Measurements from ENCODE around the gene MNAT1.
"Not testable (repeated sequence)": the region's sequence is repeated elsewhere in the genome, so short reads cannot be mapped to it uniquely, and the experiment has no call there.

MNAT1 gene

DNA sequence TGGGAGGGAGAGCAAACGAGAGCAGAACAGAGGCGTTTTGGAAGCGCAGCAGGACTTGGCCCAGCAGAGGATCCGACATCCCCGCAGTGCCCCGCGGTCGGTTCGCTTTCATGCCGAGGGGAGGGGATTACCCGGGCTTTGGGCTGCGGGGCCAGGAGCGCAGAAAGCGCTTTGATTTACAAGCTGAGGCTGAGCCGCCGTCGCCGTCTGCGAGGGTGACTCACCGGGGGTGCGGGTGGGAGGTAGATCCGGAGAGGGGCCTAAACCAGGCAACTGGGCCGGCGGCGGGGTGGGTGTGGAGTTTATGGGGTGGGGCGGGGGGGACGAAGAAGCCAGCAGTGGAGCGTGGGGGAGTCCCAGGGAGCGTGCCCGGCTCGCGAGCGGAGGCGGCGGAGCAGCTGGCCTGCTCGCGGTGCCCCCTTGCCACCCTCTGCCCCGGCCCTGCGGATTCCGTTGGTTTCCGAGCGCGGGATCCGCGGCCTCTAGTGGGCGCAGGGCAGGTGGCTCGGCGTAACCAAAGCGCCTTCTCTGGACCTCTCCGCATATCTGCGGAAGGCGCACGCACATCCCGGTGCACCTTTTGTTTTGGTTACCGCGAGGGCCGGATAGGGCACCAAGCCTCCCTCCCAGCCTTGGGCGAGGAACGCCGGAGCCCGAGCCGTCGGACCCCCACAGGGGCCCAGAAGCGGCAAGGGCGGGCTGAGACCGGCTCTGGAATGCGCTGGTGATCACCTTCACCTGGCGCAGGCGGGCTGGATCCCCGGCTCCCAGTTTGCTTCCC lies 13.0 kb upstream of the MNAT1 start:
- no peaks in the 10 kb centered on the region for H3K9me3 ChIP-seq (ENCODE audit: control insufficient read depth, insufficient read depth, low read length)
- H3K4me3 ChIP-seq (ENCODE audit: low read depth, low read length), result peak overlapping the region; percentile 81
- peak overlapping the region; percentile 67 for H3K9ac ChIP-seq (ENCODE audit: low read depth, low read length)
- H3K4me1 ChIP-seq (ENCODE audit: control insufficient read depth, insufficient read depth, low read length), result peaks cover 18% of the 10 kb centered on the region
- H3K27ac ChIP-seq (ENCODE audit: low read depth, low read length), result peak overlapping the region; percentile 89
- peaks cover 37% of the 10 kb centered on the region for H3K36me3 ChIP-seq (ENCODE audit: control insufficient read depth, insufficient read depth, low read length)
- no peaks in the 10 kb centered on the region for H3K27me3 ChIP-seq (ENCODE audit: control insufficient read depth, insufficient read depth, low read length)

DNA sequence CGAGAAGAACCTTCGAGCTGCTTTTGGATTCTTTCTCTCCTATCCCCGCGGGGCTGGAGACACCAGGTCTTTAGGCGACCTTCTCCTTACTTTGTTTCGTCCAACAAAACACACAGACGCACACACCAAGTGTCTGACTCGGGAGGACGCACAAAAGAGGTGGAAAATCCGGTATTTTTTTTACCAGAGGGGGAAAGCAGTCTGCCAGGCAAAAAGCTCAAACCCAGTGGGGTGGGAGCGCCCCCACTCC lies 12.5 kb upstream of the MNAT1 start:
- H3K4me3 ChIP-seq (ENCODE audit: low read depth, low read length), result peak overlapping the region; percentile 81
- peak overlapping the region; percentile 67 for H3K9ac ChIP-seq (ENCODE audit: low read depth, low read length)
- H3K4me1 ChIP-seq (ENCODE audit: control insufficient read depth, insufficient read depth, low read length), result peaks cover 20% of the 10 kb centered on the region
- peak overlapping the region; percentile 89 for H3K27ac ChIP-seq (ENCODE audit: low read depth, low read length)
- no peaks in the 10 kb centered on the region for H3K9me3 ChIP-seq (ENCODE audit: control insufficient read depth, insufficient read depth, low read length)
- H3K27me3 ChIP-seq (ENCODE audit: control insufficient read depth, insufficient read depth, low read length), result no peaks in the 10 kb centered on the region
- H3K36me3 ChIP-seq (ENCODE audit: control insufficient read depth, insufficient read depth, low read length), result peaks cover 34% of the 10 kb centered on the region

DNA sequence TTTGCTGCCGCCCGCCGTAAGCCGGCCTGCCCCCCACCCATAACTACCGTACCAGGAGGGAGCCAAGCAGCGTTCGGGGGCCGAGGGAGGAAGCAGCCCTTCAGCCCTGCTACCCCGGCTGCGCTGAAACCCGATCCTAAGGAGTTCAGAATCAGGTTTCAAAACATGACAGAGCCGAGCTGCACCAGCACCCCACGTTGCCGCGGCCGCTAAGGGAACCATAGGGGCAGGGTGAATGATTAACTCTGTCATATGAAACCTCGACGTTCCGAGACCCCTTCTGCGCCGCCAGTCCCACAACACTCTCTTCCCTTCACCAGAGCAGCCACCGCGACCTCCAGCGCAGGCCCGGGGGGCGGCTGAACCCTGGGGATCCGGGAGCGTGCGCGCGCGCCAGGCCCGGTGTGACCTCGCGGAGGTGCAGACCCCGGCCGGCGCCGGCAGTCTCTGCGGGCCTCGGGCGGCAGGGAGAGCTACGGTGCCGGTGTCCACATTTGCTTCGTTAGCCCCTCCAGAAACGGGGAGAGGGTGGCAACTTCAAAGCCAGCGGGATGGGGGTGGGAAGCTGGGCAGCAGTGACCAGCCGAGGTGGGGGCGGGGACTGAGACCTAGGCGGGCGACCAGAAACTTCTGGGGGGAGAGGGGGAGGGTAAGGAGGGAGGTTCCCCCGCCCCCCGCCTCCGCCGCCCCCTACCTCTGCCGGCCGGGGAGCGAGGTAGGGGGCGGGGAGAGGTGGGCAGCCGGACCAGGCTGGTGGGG lies 12.0 kb upstream of the MNAT1 start:
- no peaks in the 10 kb centered on the region for H3K9me3 ChIP-seq (ENCODE audit: control insufficient read depth, insufficient read depth, low read length)
- H3K27ac ChIP-seq (ENCODE audit: low read depth, low read length), result peak overlapping the region; percentile 89
- peak overlapping the region; percentile 81 for H3K4me3 ChIP-seq (ENCODE audit: low read depth, low read length)
- peaks cover 20% of the 10 kb centered on the region for H3K4me1 ChIP-seq (ENCODE audit: control insufficient read depth, insufficient read depth, low read length)
- no peaks in the 10 kb centered on the region for H3K27me3 ChIP-seq (ENCODE audit: control insufficient read depth, insufficient read depth, low read length)
- peak overlapping the region; percentile 67 for H3K9ac ChIP-seq (ENCODE audit: low read depth, low read length)
- peaks cover 29% of the 10 kb centered on the region for H3K36me3 ChIP-seq (ENCODE audit: control insufficient read depth, insufficient read depth, low read length)

DNA sequence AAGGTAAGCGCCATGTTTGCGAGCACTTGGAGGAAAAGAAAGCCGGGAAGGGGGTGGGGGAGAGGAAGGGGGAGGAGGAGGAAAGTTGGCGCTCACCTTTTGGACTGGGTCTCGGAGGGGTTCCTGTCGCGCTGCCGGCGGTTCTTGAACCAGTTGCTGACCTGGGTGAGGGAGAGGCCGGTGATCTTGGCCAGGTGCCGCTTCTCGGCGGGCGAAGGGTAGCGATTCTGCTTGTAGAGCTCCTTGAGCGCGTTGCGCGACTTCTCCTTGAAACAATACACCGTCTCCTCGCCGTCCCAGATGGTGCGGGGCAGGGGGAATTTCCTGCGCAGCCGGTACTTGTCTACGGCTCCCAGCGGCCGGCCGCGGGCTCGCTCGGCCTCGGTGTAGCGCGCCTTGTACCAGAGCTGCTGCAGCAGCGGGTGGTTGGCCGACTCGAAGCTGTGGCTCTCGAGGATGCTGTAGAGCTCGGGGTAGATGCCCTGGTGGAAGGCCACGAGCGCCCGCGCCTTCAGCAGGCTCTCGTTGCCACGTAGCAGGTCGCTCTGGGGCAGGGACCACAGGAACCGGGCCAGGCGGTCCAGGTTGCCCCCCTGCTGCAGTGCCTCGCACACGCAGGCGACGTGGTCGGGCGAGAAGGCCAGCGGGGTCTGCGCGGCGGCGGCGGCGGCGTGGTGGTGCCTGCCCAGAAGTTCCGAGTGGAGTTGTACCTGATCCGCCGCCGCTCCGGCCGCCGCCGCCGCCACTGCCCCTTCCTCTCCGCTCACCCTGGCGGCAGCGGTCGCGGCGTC lies 11.2 kb upstream of the MNAT1 start:
- Histone ChIP-seq H3K9ac (ENCODE audit: low read depth, low read length) (peak overlapping the region; percentile 86), H3K27ac (ENCODE audit: low read depth, low read length) (peak overlapping the region; percentile 89), H3K9me3 (ENCODE audit: control insufficient read depth, insufficient read depth, low read length) (no peaks in the 10 kb centered on the region), H3K27me3 (ENCODE audit: control insufficient read depth, insufficient read depth, low read length) (no peaks in the 10 kb centered on the region), H3K36me3 (ENCODE audit: control insufficient read depth, insufficient read depth, low read length) (peaks cover 22% of the 10 kb centered on the region), H3K4me1 (ENCODE audit: control insufficient read depth, insufficient read depth, low read length) (peaks cover 20% of the 10 kb centered on the region), H3K4me3 (ENCODE audit: low read depth, low read length) (peak overlapping the region; percentile 81)

DNA sequence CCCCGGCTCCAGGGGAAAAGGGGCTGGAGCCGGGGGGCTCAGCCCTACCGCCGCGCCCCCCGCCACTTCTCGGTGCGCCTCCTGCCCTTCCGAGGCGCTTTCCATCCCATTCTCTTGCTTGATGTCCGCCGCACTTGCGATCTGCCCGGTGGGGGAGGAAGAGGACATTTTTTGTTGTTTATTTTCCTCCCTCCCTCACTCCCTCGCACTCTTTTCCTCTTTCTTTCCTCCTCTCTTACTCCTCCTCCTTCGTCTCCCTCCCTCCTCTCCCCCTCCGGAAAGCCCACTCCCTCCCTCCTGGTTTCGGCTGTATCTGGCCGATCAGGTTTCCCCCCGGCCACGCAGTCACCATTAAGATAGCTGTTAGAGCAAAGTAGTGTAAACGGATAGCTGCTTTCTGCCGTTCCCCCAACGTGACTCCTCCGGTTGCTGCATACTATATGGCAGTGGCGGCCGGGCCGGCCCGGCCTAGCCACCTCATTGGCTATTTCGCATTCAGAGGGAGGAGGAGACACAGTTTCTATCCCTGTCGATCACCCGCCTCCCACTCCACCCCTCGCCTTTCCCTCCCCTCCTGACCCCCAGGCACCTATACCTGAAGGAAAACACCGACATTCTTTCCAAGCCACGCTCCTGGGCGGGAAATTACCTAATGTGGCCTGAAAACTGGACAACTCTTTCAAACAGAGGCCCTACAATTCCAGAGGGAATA lies 10.5 kb upstream of the MNAT1 start, which contains the start of gene SIX4:
SIX4 (minus strand) TSS at position 445 of the 712 bp plus-strand sequence; CDS start at position 168, 277 bp downstream.
- peak within 1 kb of the TSS; percentile 81 for H3K4me3 ChIP-seq (ENCODE audit: low read depth, low read length)
- H3K27ac ChIP-seq (ENCODE audit: low read depth, low read length), result peak within 1 kb of the TSS; percentile 89
- H3K27me3 ChIP-seq (ENCODE audit: control insufficient read depth, insufficient read depth, low read length), result no peaks in the 10 kb centered on the region
- H3K9me3 ChIP-seq (ENCODE audit: control insufficient read depth, insufficient read depth, low read length), result no peaks in the 10 kb centered on the region
- H3K4me1 ChIP-seq (ENCODE audit: control insufficient read depth, insufficient read depth, low read length), result peaks cover 20% of the 10 kb centered on the region
- peak within 1 kb of the TSS; percentile 86 for H3K9ac ChIP-seq (ENCODE audit: low read depth, low read length)
- H3K36me3 ChIP-seq (ENCODE audit: control insufficient read depth, insufficient read depth, low read length), result peaks cover 14% of the 10 kb centered on the region

DNA sequence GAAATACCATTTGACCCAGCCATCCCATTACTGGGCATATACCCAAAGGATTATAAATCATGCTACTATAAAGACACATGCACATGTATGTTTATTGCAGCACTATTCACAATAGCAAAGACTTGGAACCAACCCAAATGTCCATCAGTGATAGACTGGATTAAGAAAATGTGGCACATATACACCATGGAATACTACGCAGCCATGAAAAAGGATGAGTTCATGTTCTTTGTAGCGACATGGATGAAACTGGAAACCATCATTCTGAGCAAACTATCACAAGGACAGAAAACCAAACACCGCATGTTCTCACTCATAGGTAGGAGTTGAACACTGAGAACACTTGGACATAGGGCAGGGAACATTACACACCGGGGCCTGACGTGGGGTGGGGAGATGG lies 3.3 kb upstream of the MNAT1 start:
- H3K9me3 ChIP-seq (ENCODE audit: control insufficient read depth, insufficient read depth, low read length); H3K4me1 ChIP-seq (ENCODE audit: control insufficient read depth, insufficient read depth, low read length); H3K27ac ChIP-seq (ENCODE audit: low read depth, low read length): not testable (repeated sequence)

DNA sequence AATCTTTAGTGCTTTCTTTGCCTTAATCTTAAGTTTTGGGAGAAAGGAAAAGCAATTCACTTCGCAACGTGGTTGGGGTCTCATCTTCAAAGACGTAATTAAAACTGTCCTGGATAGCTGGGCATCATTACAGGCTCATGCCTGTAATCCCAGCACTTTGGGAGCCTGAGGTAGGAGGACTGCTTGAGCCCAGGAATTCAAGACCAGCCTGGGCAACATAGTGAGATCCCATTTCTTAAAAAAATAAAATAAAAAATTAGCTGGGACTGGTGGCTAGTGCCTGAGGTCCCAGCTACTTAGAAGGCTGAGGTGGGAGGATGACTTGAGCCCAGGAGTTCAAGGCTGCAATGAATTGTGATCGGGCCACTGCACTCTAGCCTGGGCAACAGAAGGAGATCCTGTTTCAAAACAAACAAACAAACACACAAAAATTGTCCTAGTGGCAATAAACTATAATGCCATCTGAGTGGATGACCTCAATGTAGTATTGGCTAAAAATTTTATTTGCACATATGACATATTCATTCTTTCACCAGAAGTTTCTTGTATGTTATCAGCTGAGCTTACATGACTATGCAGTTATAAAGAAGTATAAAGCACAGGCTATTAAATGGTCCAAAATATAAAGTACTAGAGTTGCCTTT lies 1.6 kb upstream of the MNAT1 start:
- H3K9me3 ChIP-seq (ENCODE audit: control insufficient read depth, insufficient read depth, low read length), result no peaks in the 10 kb centered on the region
- H3K27ac ChIP-seq (ENCODE audit: low read depth, low read length), result no peak overlapping the region
- H3K9ac ChIP-seq (ENCODE audit: low read depth, low read length), result no peak overlapping the region
- H3K36me3 ChIP-seq (ENCODE audit: control insufficient read depth, insufficient read depth, low read length), result no peaks in the 10 kb centered on the region
- H3K4me1 ChIP-seq (ENCODE audit: control insufficient read depth, insufficient read depth, low read length), result peaks cover 5% of the 10 kb centered on the region; the same call in 1 of the 2 replicates
- no peaks in the 10 kb centered on the region for H3K27me3 ChIP-seq (ENCODE audit: control insufficient read depth, insufficient read depth, low read length)
- no peak overlapping the region for H3K4me3 ChIP-seq (ENCODE audit: low read depth, low read length)

More for the DNA sequence above, 3.3 kb upstream of the MNAT1 start:
- H3K4me3 ChIP-seq (ENCODE audit: low read depth, low read length); H3K9ac ChIP-seq (ENCODE audit: low read depth, low read length); H3K27me3 ChIP-seq (ENCODE audit: control insufficient read depth, insufficient read depth, low read length); H3K36me3 ChIP-seq (ENCODE audit: control insufficient read depth, insufficient read depth, low read length): not testable (repeated sequence)

DNA sequence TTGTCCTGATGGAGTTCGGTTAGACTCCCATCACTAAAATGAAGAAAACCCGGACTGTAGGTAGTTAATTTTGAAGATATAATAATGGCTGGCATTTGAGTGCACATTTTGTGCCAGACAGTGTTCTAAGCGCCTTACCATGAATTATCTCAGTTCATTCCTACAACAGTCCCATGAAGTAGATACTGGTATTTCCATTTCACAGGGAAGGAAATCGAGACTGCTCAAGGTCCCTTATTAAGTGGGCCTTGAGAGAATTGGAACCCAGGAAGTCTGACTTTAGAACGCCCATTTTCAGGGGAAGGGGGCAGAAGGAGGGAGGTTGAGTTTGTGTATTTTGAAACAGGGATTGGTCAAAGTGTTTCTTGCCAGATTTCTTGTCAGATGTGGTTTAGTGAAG lies 855 bp downstream of the MNAT1 start:
- Histone ChIP-seq H3K36me3 (ENCODE audit: control insufficient read depth, insufficient read depth, low read length) (no peaks in the 10 kb centered on the region), H3K27me3 (ENCODE audit: control insufficient read depth, insufficient read depth, low read length) (no peaks in the 10 kb centered on the region), H3K27ac (ENCODE audit: low read depth, low read length) (no peak overlapping the region), H3K9ac (ENCODE audit: low read depth, low read length) (peak overlapping the region; percentile 91; the same call in 1 of the 2 replicates), H3K4me1 (ENCODE audit: control insufficient read depth, insufficient read depth, low read length) (peaks cover 5% of the 10 kb centered on the region; the same call in 1 of the 2 replicates), H3K4me3 (ENCODE audit: low read depth, low read length) (peak overlapping the region; percentile 97), H3K9me3 (ENCODE audit: control insufficient read depth, insufficient read depth, low read length) (no peaks in the 10 kb centered on the region)

DNA sequence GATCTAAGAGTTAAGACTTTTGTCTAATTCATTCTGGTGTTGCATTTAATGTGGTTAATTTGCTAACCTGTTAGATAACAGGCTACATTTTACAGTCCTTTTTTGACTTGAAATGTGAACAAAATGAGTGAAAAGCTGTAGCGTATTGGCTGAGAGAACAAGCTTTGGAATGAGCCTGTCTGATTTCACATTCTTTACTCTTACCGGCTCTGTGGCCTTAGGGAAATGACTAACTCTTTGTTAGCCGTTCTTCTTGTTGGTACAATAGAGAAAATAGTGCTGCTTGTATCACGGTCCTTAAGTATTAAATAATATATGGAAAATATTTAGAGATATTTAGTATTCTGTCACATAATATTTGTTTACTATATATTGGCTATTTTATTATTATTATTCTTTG lies 1.9 kb downstream of the MNAT1 start:
- Histone ChIP-seq H3K9ac (ENCODE audit: low read depth, low read length) (no peak overlapping the region), H3K9me3 (ENCODE audit: control insufficient read depth, insufficient read depth, low read length) (no peaks in the 10 kb centered on the region), H3K27ac (ENCODE audit: low read depth, low read length) (no peak overlapping the region), H3K4me1 (ENCODE audit: control insufficient read depth, insufficient read depth, low read length) (peaks cover 5% of the 10 kb centered on the region; the same call in 1 of the 2 replicates), H3K27me3 (ENCODE audit: control insufficient read depth, insufficient read depth, low read length) (no peaks in the 10 kb centered on the region), H3K4me3 (ENCODE audit: low read depth, low read length) (peak overlapping the region; percentile 97), H3K36me3 (ENCODE audit: control insufficient read depth, insufficient read depth, low read length) (no peaks in the 10 kb centered on the region)

DNA sequence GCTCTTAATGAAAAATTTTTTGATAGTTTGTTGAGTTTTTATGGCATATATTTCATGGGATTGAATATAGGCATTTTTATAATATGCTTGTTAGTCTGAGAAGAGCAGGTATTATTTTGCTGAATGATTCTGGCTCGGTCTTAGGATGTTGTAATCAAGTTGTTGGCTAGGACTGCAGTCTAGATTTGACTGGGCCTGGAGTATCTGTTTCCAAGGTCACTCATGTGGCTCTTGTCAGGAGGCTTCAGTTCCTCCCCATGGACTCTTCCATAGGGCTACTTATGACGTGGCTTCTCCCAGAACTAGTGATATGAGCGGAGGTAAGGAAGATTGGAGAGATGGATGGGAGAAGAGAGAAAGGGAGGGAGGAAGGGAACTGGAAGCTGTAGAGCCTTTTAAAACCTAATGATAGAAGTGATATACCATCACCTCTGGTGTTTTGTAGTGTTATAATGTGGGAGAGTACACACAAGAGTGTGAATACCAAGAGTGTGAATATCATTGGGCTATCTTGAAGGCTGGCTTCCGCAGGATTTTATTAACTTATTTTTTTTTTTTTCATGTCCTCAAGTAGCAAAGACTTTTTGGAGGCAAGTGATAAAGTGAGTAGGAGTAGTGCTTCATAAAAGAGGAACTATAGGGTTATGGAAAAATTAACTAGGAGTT lies 4.4 kb downstream of the MNAT1 start:
- H3K9me3 ChIP-seq (ENCODE audit: control insufficient read depth, insufficient read depth, low read length), result no peaks in the 10 kb centered on the region
- no peak overlapping the region for H3K9ac ChIP-seq (ENCODE audit: low read depth, low read length)
- H3K36me3 ChIP-seq (ENCODE audit: control insufficient read depth, insufficient read depth, low read length), result no peaks in the 10 kb centered on the region
- no peak overlapping the region for H3K4me3 ChIP-seq (ENCODE audit: low read depth, low read length)
- peaks cover 5% of the 10 kb centered on the region; the same call in 1 of the 2 replicates for H3K4me1 ChIP-seq (ENCODE audit: control insufficient read depth, insufficient read depth, low read length)
- no peak overlapping the region for H3K27ac ChIP-seq (ENCODE audit: low read depth, low read length)
- H3K27me3 ChIP-seq (ENCODE audit: control insufficient read depth, insufficient read depth, low read length), result no peaks in the 10 kb centered on the region
